Fibroblast of the conjunctiva (primary cell): Measurements from ENCODE around the gene FBXO31.
"Not testable (repeated sequence)": the region's sequence is repeated elsewhere in the genome, so short reads cannot be mapped to it uniquely, and the experiment has no call there.

ENCODE experiments used
- DNase-seq: peaks from one replicate; pipeline ENCODE4 v3.0.0-alpha.2; 2010; ENCODE audit warnings: low read depth

Gene FBXO31

DNA sequence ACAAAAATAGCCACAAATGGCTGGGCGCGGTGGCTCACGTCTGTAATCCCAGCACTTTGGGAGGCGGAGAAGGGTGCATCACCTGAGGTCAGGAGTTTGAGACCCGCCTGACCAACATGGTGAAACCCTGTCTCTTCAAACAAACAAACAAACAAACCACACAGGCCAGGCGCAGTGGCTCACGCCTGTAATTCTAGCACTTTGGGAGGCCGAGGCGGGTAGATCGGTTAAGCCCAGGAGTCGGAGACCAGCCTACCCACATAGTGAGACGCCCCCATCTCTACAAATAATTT lies 1.2 kb upstream of the FBXO31 start:
- not testable (repeated sequence) for DNase-seq

DNA sequence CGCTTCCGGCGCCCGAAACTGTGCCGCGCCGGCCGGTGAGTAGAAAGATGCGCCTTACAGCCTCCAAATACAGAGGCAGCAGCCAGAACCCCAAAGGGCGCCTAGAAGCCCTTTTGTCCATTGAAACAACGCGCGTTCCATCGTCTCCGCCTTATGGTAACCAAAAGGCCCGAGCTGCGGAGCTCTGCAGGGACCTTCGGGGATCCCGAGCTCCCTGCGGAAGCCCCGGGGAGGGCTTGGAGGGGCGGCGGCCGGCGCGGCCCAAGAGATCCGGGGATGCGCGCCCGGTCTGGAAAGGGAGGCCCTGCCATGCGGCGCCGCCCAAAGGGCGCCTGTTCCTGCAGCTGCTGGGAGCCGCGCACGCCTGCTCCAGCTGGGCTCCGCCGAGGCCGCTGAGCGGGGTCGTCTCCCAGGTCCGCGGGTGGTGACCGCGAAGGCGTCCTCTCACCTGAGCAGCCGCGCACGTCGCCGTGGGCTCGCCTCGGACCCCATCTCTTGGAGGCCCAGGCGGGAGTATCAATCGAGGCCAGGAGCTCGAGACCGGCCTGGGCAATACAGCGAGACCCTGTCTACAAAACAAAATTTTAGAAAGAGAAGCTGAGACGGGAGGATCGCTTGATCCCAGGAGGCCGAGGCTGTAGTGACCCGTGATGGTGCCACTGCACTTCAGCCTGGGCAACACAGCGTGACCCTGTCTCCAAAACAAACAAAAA lies 742 bp upstream of the FBXO31 start:
- no peak for DNase-seq

DNA sequence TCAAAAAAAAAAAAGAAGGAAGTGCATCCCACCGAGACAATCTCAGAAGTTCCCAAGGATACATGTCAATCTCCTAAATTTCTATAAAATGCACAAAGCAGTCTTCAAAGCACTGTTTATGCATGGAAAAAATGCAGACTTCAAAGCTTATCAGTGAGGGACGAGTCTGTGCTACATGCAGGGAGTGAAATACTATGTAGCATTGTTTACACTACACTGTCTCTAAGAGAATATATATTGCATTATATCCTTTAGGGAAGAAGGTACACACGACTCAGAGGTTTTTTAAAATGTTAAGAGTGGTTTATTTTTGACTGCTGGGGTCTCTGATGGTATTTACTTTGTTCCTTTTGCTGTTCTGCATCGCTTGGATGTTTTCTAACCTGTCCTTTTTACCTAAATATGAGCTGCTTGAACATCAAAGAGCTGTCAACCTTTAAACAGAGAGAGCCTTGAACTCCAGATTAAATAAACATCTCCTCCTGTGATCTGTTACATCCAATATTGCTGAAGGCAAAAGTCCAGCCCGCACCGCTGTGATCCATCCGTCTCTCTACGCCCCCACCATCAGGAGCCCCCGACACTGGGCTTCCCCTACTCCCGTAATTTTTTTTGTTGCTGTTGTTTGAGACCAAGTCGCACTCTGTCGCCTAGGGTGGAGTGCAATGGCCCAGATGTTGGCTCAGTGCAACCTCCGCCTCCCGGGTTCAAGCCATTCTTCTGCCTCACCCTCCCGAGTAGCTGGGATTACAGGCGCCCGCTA lies 1.4 kb downstream of the FBXO31 start:
- no peak for DNase-seq

DNA sequence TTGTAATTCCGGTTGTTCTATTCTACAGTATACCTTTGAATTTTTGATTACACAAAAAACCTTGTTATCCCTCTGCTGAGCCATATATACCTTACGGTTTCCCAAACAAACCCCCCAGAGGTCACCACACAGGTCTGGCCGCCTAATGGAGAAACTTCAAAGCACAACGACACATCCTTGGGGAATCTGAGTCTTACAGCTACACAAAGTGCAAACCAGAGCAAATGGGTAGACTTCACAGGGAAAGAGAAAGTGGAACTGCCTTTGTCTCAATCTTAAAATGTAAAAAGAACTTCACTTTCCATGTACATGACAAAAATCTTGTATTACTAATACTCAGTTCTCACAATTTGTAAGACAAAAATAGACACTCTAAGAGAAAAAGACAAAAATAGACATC lies 2.7 kb downstream of the FBXO31 start:
- no peak for DNase-seq

DNA sequence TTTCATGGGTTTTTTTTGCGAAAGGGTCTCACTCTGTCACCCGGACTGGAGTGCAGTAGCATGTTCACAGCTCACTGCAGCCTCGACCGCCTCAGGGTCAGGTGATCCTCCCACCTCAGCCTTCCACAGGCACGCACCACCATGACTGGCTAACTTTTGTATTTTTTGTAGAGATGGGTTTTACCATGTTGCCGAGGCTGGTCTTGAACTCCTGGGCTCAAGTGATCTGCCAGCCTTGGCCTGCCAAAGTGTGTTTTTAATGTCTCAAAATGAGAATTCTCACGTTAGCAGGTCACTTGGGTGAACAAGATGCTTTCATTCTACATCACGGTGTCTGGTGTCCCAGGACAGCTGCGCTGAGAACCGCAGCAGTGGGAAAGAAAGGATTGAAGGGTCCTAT lies 3.2 kb downstream of the FBXO31 start:
- DNase-seq: no peak

DNA sequence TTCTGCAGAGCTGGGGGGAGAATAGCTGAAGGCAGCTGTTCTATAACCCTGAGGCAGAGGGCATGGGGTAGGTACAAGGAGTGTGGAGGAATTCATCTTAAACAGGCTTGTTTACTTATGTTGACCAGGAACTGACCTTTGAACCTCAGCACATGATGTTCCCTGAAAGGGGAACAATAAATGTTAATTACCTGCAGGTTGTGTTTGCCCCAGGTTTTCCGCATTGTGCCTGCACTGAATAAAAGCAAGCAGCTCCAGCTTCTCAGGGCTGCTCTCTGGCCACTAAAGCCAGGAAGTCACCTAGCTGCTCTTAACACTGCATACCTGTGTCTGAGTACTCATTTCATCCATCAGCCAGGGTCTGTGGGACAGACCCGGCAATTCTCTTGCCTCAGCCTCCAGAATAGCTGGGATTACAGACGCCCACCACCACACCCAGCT lies 4.2 kb downstream of the FBXO31 start:
- DNase-seq: not testable (repeated sequence)

DNA sequence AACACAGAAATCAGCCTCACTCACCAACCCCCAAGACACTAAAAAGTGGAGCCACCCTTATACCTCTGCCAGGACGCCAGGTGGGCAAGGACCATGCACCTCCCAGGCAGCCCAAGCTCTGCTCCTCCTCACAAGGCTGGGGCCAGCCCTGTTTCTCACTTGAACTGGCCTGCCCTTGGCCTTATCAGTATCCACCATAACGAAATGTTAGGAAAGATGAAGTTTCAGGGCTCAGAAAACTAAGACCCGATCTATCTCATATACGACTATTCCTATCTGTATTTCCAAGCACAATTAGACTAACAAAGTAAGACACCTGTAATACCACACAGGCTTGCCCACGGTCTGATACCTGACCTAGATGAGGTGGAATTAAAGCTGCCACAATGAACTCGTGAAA lies 6.9 kb downstream of the FBXO31 start:
- no peak for DNase-seq

DNA sequence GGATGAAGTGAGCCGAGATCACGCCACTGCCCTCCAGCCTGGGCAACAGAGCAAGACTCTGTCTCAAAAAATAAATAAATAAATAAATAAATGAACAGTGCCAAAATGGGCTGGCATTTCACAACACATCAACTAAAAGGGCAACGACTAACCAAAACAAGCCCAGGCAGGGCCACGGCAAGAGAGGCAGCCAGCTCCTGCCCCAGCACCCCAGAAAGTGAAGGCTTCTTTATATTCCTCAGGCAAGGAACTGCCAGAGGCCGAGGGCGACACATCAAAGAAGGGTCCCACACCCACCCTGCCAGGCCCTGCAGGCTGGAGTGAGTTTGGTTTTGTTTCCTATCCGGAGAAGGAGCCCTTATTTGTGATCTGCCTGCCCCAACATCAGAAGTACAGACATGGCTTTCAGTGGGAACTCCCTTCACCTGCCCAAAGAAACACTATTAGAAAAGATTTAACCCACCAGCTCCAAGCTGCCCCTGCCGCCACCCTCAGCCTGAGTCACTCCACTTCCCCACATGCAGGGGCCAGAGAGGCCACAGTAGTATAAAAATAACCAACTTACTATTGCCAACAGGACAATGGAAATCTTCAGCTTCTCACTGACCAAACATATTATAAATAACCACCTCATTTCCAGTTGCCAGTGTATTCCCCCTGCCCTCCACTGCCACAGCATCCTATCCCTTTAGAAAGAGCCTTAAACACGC lies 8.0 kb downstream of the FBXO31 start:
- DNase-seq: no peak

DNA sequence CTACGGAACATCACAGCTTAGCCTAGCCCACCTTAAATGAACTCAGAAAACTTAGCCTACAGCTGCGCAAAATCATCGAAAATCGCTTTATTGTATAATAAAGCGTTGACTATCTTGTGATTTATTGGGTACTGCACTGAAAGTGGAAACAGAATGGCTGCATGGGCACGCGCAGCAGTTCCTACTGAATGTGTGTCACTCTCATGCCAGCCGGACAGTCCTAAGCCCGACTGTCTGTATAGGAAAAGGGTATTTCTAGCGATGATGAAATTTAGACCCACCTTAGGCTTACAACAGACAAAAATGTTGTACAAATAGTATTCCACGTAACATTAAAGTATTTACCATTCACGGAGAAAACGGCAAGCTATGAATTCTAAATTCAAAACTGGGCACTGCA lies 9.3 kb downstream of the FBXO31 start:
- DNase-seq: no peak

DNA sequence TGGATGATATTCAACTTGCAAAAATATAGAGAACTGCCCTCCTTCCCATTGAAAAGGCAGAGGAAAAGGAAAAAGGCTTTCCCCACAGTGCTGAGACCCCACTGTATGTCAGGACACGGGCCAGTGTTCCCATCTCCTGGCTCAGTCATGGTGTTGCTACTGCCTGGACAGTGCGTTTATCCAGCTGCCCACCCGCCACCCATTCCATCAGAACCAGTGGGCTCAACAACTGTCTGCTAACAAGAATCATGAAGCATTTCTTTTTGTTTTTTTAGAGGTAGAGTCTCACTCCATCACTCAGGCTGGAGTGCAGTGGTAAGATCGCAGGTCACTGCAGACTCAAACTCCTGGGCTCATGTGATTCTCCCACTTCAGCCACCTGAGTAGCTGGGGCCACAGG lies 11.3 kb downstream of the FBXO31 start:
- no peak for DNase-seq

DNA sequence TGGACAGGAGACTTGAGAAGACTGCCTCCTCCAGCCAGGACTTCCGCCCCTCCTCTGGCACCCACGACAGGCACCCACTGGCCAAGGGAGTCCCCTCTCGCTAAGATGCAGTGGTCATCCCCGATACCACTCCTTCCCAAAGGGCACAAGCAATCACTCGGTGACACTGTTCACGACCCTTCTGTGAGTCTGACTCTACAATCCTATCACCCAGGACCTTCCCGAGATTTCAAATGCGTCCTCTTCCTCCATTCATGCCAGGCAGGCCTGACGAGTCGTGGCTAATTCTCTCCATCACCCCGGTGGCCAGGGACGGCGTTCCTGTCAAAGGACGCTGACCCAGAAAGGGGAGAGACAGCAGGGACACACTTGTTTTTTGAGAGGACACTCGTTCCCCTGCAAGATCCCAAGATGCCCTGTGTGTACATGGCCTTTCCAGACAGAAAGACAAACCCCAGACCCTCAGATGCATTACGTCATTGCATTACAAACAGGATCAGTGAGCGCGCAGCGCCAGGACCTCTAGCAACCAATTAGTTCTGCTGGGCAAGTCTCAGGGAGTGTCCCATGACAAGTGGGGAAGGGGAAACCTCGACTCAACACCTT lies 12.2 kb downstream of the FBXO31 start:
- no peak for DNase-seq

DNA sequence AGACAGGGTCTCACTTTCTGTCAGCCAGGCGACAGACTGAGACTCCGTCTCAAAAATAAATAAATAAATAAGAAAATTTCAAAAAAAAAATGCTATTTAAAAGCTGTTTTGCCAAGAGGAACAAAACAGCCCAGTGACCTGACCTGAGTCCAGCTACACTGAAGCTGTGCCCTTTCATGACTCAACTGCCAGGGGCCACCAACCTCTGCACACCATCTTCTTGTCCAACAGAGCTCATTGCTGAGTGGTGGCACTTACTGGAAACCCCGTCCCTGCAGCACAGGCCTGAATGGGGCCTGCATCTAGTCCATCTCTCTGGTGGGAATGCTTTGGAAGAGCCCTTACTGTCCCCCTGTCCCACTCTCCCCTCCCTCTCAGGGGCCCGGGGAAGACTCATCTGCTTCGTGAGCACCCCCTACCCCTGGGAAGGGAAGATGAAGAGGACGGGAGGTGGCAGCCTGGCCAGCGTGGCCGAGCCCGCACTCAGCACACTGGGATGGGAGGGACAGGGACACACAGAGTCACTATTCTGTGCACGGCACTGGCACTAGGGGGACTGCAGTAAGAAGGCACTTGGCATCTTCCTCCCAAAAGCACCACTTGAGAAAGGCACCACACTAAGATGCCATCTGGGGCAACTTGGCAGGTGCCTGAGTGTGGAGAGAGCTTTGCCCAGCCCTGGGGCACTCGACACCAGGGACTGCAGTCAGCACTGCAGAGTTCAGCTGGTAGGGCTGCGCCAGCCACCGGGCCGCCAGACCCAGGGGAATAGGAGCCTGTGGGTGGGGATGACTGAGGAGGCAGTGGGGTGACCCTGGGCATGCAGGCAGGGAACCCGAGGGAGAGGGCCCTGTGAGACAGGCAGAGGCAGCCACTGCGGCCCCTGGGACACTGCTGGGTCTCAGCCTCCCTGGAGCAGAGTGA lies 13.5 kb downstream of the FBXO31 start:
- no peak for DNase-seq

DNA sequence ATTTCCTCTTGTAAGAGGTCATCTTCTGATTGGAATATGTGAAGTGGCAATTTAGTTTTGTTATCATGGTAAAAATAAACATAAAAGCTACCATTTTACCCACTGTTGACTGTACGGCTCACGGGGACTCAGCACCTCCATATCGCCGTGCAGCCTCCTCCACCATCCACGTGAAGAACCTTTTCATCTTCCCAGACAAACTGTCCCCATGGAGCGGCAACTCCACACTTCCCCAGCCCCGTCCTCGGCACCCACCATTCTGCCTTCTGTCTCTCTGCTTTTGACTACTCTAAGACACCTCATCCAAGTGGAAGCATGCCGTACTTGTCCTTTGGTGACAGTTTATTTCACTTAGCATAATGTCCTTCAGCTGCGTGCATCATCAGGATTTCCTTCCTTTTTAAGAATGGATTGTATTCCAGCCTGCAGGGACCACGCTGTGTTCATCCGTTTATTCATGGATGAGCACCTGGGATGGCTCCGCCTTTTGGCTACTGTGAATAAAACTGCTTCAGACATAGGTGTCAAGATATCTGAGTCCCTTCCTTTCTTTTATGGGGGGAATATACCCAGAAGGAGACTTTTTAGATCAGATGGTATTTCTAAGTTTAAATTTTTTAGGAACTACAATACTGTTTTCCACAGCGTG lies 14.3 kb downstream of the FBXO31 start:
- no peak for DNase-seq

DNA sequence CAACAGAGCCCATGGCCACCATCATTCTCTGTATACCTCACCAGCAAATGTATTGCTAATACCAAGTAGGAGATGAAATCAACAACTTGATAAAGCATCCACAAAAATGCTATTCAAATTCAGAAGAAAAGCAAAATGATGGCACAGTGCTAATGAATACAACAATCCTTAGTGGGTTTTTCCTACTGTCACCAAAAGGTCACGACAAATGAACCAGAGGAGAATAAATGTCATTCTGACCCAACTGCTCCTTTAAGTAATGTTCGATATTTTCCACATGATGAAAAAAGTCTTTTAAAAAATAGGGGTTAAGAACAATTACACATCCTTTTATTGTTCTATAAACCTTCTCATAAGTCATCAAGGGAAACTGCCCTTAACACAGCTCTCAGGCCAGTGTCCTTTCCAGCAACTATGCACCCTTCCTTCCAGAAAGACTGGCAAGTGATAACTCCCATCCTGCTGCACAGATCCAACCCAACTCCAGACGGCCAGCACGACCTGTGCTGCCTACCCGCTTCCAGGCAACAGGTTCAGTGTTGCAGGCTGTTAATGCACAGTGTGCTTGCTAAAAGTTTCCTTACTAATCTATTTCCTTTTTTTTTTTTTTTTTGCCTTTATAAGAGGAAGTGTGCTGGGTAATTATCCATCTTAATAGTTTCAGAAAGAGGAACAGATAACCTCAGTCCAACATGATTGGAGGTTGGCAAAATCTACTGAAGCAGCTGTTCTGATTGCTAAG lies 15.4 kb downstream of the FBXO31 start:
- no peak for DNase-seq

DNA sequence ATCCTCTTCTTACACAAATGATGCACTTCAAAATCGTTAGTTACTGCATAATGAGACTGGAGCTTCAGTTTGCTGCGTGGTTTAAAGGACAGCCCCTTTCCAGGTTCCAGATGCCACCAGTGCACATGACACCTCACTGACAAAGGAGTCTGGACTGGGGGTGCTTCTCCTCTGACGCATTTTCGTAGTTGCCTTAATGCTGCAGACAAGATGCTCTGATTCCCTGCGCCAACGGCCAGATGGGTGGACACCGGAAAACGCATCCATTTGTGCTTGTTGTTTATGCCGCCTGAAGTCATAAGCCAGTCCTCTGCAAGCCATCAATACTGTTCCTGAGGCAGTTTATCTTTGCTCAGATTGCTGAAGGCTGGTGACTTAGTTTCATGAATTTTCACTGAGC lies 16.0 kb downstream of the FBXO31 start:
- no peak for DNase-seq

DNA sequence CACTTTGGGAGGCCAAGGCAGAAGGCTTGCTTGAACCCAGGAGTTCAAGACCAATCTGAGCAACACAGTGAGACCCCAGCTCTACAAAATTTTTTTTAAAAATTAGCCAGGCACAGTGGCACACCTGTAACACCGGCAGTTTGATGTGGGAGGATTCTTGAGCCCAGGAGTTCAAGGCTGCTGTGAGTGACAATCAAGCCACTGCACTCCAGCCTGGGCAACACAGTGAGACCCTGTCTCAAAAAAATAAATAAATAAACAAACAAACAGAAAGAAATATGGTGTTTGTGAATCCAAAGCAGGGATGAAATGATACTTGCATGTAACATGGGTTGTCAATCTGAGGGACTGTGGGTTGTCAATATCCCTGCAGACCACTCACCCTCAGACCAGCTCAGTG lies 16.6 kb downstream of the FBXO31 start:
- DNase-seq: no peak

DNA sequence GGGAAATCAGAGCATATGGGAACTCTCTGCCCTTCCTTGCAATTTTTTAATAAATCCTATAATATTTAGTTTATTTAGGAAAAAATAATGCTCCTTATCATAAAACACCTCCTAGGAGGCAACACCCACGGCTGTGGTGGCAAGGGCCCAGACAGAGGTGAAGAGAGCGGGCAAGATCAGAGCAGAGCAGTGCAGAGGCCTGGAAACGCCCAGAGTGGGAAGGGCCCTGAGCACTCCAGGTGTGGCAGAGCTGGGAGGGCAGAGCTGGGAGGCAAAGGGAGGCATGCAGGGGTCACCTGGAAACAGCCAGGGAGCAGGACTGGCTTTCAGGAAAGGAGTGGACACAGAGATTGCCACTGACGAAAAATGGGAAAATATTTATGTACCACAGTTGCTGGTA lies 17.3 kb downstream of the FBXO31 start:
- DNase-seq: no peak

DNA sequence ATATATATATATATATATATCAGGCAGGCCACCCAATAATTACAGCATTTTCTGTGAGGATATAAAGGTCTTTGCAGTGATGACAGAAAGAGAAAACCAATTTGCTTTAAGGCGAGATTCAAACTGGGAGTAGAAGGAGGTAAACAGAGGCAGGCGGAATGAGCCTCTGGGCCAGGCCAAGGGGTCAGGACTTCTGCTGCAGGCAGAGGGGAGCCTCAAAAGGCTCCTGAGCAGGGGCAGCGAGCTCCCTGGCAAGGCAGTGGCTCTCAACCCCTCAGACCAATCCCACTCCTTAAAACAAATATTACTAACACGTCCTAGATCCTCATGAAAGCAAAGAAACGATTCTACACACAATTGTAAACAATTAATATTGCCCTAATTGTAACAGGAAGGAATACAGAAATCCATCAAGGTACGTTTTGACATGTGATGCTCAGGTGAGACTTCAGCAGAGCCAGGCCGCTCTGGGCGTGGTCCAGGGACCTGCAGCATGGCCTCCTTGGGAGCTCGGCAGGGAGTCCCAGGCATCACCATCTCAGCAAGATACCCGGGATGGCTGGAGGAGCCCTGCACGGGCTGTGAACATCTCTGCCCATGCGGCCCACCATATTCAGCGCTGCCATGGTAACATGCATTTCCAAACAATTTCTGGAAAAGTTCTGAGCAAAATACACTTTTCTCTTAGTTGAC lies 18.4 kb downstream of the FBXO31 start:
- DNase-seq: no peak

DNA sequence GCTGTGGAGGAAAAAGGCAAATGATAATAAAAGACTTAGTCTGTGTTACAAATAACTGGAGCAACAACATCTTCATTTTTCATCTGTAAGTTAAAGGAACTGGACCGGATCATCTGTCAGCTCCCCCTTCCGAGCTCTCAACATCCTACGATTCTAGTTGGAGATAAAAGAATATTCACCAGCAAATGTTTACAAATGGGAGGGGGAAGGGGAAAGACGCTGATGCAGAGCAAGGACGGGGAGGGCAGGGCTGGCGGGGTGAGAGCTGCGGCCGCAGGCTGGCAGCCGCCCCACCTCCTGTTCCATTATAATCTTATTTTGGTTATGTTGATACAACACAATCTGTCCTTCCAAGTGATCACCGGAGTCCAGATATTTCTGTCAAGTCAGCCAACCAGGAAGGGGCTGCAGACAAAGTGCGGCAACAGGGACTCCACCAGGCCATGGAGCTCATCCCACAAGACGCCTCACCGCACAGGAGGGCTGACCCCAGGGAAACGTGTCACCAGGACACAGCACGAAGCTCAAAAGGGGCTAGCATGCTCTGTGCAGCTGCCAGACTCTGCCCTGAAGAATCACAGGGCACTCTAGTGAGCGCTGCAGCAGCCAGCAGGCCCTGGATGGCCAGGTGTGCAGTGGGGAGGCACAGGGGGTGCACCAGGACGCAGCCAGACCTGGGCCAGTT lies 19.7 kb downstream of the FBXO31 start:
- DNase-seq: no peak
